Body of pancreas (tissue), 4 donors: ENCODE data around the gene GALNT2.

Experiments used
- POLR2A ChIP-seq, 3 donors: fragments of 450-650 bp; IDR thresholded peaks; one replicate each; pipeline ENCODE4 v1.6.1; 2016; ENCODE audit warnings: antibody characterized with exemption in 3 of 3, mild to moderate bottlenecking in 2 of 3
- TF ChIP-seq, protein P1 (sequence below), 7 experiments: fragments of 450-650 bp in 4 of 7; fragments of 200-600 bp in 3 of 7; sonication (generic) in 3 of 7; IDR thresholded peaks; one replicate each; pipeline ENCODE4 v1.5.1; 2016 to 2019; ENCODE audit warnings: antibody characterized with exemption in 7 of 7

DNA sequence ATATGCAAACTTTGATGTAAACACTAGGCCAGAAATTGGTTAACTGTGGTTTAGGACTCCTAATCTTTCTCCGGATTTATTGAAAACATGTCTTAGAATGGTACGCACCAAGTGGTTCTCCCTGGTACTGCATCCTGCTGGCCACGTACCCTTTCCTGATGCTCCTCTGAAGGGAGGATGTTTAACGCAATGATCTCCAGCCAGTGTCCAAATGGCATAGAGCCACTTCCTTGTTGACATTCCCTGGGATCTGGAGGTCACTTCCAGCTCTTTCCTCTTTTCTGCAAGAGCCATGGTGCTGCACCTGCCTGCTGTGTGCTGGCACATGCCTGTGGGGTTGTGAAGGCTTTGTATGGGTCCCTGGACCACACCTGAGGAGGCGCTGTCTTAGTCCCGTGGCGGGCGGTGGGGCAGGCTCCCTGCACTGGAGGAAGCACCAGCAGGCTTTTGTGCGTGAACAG, 53.9 kb downstream of the GALNT2 start:
- TF ChIP-seq, protein P1, sequence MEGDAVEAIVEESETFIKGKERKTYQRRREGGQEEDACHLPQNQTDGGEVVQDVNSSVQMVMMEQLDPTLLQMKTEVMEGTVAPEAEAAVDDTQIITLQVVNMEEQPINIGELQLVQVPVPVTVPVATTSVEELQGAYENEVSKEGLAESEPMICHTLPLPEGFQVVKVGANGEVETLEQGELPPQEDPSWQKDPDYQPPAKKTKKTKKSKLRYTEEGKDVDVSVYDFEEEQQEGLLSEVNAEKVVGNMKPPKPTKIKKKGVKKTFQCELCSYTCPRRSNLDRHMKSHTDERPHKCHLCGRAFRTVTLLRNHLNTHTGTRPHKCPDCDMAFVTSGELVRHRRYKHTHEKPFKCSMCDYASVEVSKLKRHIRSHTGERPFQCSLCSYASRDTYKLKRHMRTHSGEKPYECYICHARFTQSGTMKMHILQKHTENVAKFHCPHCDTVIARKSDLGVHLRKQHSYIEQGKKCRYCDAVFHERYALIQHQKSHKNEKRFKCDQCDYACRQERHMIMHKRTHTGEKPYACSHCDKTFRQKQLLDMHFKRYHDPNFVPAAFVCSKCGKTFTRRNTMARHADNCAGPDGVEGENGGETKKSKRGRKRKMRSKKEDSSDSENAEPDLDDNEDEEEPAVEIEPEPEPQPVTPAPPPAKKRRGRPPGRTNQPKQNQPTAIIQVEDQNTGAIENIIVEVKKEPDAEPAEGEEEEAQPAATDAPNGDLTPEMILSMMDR (IDR thresholded peaks at IDR 0.05): peak; percentile 37 to 64 (median 50)
- no peak for TF ChIP-seq POLR2A (IDR thresholded peaks at IDR 0.05)
